Measurements from ENCODE around the gene TEX14.

Gene TEX14

DNA sequence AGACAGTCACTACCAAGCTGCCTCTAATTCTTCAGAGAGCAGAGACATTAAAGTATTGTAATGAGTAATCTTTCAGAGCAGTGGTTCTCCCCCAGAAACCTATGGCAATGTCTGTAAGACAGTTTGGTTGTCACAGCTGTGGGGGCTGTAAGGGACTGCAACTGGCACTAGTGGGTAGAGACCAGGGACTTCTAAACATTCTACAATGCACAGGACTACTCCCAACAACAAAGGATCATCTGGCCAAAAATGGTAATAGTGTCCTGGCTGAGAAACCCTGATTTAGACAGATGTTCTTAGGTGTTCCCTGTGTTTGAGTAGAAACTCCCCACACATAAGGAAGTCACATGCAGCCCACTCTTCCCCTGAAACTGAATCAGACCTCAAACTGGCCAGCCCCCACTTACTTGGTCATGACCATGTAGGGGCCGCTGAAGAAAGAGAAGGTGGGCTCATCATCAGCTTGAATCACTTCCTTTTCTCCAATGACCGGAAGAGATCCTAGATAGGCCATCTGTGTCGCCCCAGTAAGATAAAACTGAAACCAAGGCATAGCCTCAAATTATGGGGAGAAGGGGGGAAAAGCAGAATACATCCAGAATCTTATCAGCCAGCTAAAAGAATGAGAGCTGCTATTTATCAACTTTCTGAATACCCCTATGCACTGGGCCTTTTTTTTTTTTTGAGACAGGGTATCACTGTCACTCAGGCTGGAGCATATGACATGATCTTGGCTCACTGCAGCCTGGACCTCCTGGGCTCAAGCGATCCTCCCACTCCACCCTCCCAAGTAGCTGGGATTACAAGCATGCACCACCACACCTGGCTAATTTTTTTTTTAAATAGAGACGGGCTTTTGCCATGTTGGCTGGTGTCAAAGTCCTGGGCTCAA lies 75.8 kb downstream of the TEX14 start:
- no peak overlapping the region for H3K4me3 ChIP-seq (ENCODE audit: low read depth, low read length)
- no peak overlapping the region for H3K27ac ChIP-seq
- H3K27me3 ChIP-seq (ENCODE audit: insufficient read depth, low read depth, severe bottlenecking), result no peaks in the 10 kb centered on the region
- H3K36me3 ChIP-seq, result no peaks in the 10 kb centered on the region
- H3K9me3 ChIP-seq (ENCODE audit: severe bottlenecking), result no peaks in the 10 kb centered on the region
- TF ChIP-seq, protein P1, sequence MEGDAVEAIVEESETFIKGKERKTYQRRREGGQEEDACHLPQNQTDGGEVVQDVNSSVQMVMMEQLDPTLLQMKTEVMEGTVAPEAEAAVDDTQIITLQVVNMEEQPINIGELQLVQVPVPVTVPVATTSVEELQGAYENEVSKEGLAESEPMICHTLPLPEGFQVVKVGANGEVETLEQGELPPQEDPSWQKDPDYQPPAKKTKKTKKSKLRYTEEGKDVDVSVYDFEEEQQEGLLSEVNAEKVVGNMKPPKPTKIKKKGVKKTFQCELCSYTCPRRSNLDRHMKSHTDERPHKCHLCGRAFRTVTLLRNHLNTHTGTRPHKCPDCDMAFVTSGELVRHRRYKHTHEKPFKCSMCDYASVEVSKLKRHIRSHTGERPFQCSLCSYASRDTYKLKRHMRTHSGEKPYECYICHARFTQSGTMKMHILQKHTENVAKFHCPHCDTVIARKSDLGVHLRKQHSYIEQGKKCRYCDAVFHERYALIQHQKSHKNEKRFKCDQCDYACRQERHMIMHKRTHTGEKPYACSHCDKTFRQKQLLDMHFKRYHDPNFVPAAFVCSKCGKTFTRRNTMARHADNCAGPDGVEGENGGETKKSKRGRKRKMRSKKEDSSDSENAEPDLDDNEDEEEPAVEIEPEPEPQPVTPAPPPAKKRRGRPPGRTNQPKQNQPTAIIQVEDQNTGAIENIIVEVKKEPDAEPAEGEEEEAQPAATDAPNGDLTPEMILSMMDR (IDR thresholded peaks at IDR 0.05; ENCODE audit: low read depth, low read length), result no peak
- DNase-seq, result no peak

- TF ChIP-seq, protein P1 (IDR thresholded peaks at IDR 0.05; ENCODE audit: low read depth, low read length), result no peak
- Histone ChIP-seq H3K36me3 (no peaks in the 10 kb centered on the region), H3K4me3 (ENCODE audit: low read depth, low read length) (no peak overlapping the region), H3K27me3 (ENCODE audit: insufficient read depth, low read depth, severe bottlenecking) (no peaks in the 10 kb centered on the region), H3K9me3 (ENCODE audit: severe bottlenecking) (no peaks in the 10 kb centered on the region), H3K27ac (no peak overlapping the region)
- DNase-seq, result no peak
Observed at GRCh38 chr17:58614859-58615459, 76.9 kb downstream of the TEX14 start.

DNA sequence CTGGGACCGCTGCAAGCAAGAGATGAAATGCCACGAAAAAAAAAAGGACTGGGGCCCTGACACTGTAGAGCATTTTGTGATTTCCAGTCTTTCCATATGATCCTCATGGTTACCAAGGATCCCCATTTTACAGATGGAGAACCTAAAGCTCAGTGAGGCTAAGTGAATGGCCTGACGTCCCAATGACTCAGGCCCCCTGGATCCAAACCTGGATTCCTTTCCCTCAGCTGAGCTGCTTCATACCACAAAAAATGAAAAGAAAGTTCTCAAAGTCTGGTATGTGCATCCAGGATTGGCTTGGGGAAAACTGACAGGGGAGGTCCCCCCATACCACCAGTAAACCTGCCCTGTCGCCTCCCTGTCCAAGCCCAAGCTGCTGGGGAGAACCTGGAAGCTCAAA lies 80.5 kb downstream of the TEX14 start:
- TF ChIP-seq, protein P1 (IDR thresholded peaks at IDR 0.05; ENCODE audit: low read depth, low read length), result no peak
- Histone ChIP-seq H3K27ac (no peak overlapping the region), H3K36me3 (no peaks in the 10 kb centered on the region), H3K4me3 (ENCODE audit: low read depth, low read length) (no peak overlapping the region), H3K9me3 (ENCODE audit: severe bottlenecking) (peaks cover 3% of the 10 kb centered on the region), H3K27me3 (ENCODE audit: insufficient read depth, low read depth, severe bottlenecking) (no peaks in the 10 kb centered on the region)
- DNase-seq, result no peak

DNA sequence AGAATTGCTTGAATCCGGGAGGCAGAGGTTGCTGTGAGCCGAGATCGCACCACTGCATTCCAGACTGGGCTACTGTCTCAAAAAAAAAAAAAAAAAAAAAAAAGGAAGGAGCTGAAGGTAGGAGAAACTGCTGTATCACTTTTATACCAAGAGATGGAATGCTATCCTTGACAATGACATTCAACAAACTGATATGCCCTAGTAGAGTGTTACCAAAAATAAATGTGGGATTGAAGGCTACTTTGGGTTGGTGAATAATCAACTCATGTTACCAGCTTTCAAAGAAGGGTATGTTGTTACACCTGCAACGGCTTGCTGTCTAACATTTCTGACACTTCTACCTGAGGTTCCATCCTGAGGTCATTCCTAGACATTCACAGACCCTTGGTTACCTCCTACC lies 84.9 kb downstream of the TEX14 start:
- DNase-seq, result no peak
- Histone ChIP-seq H3K4me3 (ENCODE audit: low read depth, low read length) (no peak overlapping the region), H3K27ac (no peak overlapping the region), H3K27me3 (ENCODE audit: insufficient read depth, low read depth, severe bottlenecking) (no peaks in the 10 kb centered on the region), H3K36me3 (no peaks in the 10 kb centered on the region), H3K9me3 (ENCODE audit: severe bottlenecking) (peaks cover 3% of the 10 kb centered on the region)
- TF ChIP-seq, protein P1 (IDR thresholded peaks at IDR 0.05; ENCODE audit: low read depth, low read length), result no peak

GRCh38 chr17:58605986-58606385 lies 85.9 kb downstream of the TEX14 start:
- Histone ChIP-seq H3K36me3 (no peaks in the 10 kb centered on the region), H3K27me3 (ENCODE audit: insufficient read depth, low read depth, severe bottlenecking) (no peaks in the 10 kb centered on the region), H3K27ac (no peak overlapping the region), H3K4me3 (ENCODE audit: low read depth, low read length) (no peak overlapping the region), H3K9me3 (ENCODE audit: severe bottlenecking) (peaks cover 3% of the 10 kb centered on the region)
- no peak for DNase-seq
- TF ChIP-seq, protein P1 (IDR thresholded peaks at IDR 0.05; ENCODE audit: low read depth, low read length), result no peak
